SK-N-SH treated with all-trans-retinoic acid at 6 μM for 48 hours (cell line): ENCODE data around the gene TXNL4B.

Source experiments
- ATAC-seq: fragments of 200-7000 bp; cut with Tn5 transposase; 3 replicates; pipeline ENCODE4 v1.9.1; 2020; ENCODE audit warnings: mild to moderate bottlenecking, moderate library complexity
- ARNTL ChIP-seq: fragments of 450-650 bp; formaldehyde crosslinking; IDR thresholded peaks from 2 replicates; pipeline ENCODE4 v1.5.0; 2020; ENCODE audit warnings: low read depth, mild to moderate bottlenecking, moderate library complexity, borderline replicate concordance
- BACH2 ChIP-seq: fragments of 250-450 bp; sonication (Bioruptor Pico); IDR thresholded peaks from 2 replicates; pipeline ENCODE4 v1.9.0; 2021; ENCODE audit warnings: mild to moderate bottlenecking, borderline replicate concordance
- CSDC2 ChIP-seq: fragments of 250-450 bp; sonication (Bioruptor Pico); IDR thresholded peaks from 2 replicates; pipeline ENCODE4 v1.5.0; 2020; ENCODE audit warnings: mild to moderate bottlenecking, moderate library complexity
- ESRRG ChIP-seq: fragments of 250-450 bp; sonication (Bioruptor Pico); IDR thresholded peaks from 2 replicates; pipeline ENCODE4 v1.6.1; 2021; ENCODE audit warnings: mild to moderate bottlenecking
- GLIS3 ChIP-seq: fragments of 250-450 bp; sonication (Bioruptor Pico); IDR thresholded peaks from 2 replicates; pipeline ENCODE4 v1.5.0; 2020; ENCODE audit warnings: mild to moderate bottlenecking, moderate library complexity
- ISL1 ChIP-seq: fragments of 250-450 bp; sonication (Bioruptor Pico); IDR thresholded peaks from 2 replicates; pipeline ENCODE4 v2.1.2; 2022; ENCODE audit warnings: mild to moderate bottlenecking, moderate library complexity
- OSR1 ChIP-seq: fragments of 250-450 bp; sonication (Bioruptor Pico); IDR thresholded peaks from 2 replicates; pipeline ENCODE4 v1.8.0; 2022; ENCODE audit warnings: moderate library complexity, mild to moderate bottlenecking, inconsistent platforms
- PPARA ChIP-seq: fragments of 250-450 bp; sonication (Bioruptor Pico); IDR thresholded peaks from 2 replicates; pipeline ENCODE4 v1.5.0; 2020; ENCODE audit warnings: mild to moderate bottlenecking, borderline replicate concordance
- RARB ChIP-seq: fragments of 250-450 bp; sonication (Bioruptor Pico); IDR thresholded peaks from 2 replicates; pipeline ENCODE4 v1.8.0; 2021; ENCODE audit warnings: mild to moderate bottlenecking, moderate library complexity
- SNAI2 ChIP-seq: fragments of 250-450 bp; sonication (Bioruptor Pico); IDR thresholded peaks from 2 replicates; pipeline ENCODE4 v1.5.0; 2020; ENCODE audit warnings: mild to moderate bottlenecking, moderate library complexity
- TCF4 ChIP-seq: fragments of 250-450 bp; sonication (Bioruptor Pico); IDR thresholded peaks from 2 replicates; pipeline ENCODE4 v1.8.0; 2021; ENCODE audit warnings: mild to moderate bottlenecking, moderate library complexity, borderline replicate concordance
- ZC3H10 ChIP-seq: fragments of 250-450 bp; sonication (Bioruptor Pico); IDR thresholded peaks from 2 replicates; pipeline ENCODE4 v1.5.1; 2021; ENCODE audit warnings: mild to moderate bottlenecking, moderate library complexity
- ZFP3 ChIP-seq: fragments of 250-450 bp; sonication (Bioruptor Pico); IDR thresholded peaks from 2 replicates; pipeline ENCODE4 v1.5.0; 2020; ENCODE audit warnings: mild to moderate bottlenecking, moderate library complexity
- ZNF565 ChIP-seq: fragments of 450-650 bp; formaldehyde crosslinking; conservative IDR thresholded peaks from 2 replicates; pipeline ENCODE4 v1.5.0; 2020; ENCODE audit warnings: low read depth, mild to moderate bottlenecking, moderate library complexity
- ZNF70 ChIP-seq: fragments of 450-650 bp; formaldehyde crosslinking; IDR thresholded peaks from 2 replicates; pipeline ENCODE4 v1.5.0; 2020; ENCODE audit warnings: mild to moderate bottlenecking, moderate library complexity
- ZNF8 ChIP-seq: fragments of 450-650 bp; formaldehyde crosslinking; IDR thresholded peaks from 2 replicates; pipeline ENCODE4 v1.5.0; 2020; ENCODE audit warnings: mild to moderate bottlenecking, moderate library complexity
- TF ChIP-seq, protein P1 (sequence below): fragments of 250-450 bp; sonication (Bioruptor Pico); IDR thresholded peaks from 2 replicates; pipeline ENCODE4 v1.5.0; 2020; ENCODE audit warnings: mild to moderate bottlenecking, moderate library complexity
- TF ChIP-seq, protein P2 (sequence below): fragments of 250-450 bp; sonication (Bioruptor Pico); IDR thresholded peaks from 2 replicates; pipeline ENCODE4 v1.8.0; 2020; ENCODE audit warnings: mild to moderate bottlenecking, moderate library complexity, borderline replicate concordance
- TF ChIP-seq, protein P3 (sequence below): fragments of 250-450 bp; sonication (Bioruptor Pico); IDR thresholded peaks from 2 replicates; pipeline ENCODE4 v1.5.1; 2021; ENCODE audit warnings: mild to moderate bottlenecking, moderate library complexity
- TF ChIP-seq, protein P4 (sequence below): fragments of 250-450 bp; sonication (Bioruptor Pico); IDR thresholded peaks from 2 replicates; pipeline ENCODE4 v1.8.0; 2021; ENCODE audit warnings: low read depth, mild to moderate bottlenecking, moderate library complexity, borderline replicate concordance

Gene TXNL4B

DNA sequence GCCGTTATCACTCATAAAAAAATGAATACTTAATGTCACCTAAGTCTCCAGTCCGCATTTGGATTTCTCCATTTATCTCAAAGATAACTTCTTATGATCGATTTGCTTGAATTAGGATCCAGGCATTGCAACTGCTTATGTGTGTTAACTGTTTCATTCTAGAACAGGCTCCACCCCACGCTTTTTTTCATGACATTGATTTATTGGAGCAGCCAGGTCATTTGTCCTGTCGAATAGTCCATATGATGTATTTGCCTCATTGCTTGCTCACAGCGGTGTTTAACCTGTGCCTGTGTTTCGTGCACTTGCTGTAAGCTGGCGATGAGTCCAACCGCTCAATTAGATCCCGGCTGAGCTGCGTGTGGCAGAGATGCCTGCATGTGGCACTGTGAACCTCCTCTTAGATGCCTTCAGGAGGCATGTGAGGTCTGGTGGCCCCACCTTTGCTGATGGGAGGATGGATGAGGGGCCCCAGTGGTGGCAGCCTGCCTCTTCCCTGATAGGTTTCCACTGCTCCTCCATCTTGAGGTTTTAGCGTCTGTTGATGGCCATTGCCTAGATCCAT lies 16.6 kb upstream of the TXNL4B start (continued):
- TF ChIP-seq BACH2 (CRISPR knock-in tag) (no peak), ZC3H10 (no peak), ZFP3 (no peak), OSR1 (no peak)
- TF ChIP-seq, protein P1, sequence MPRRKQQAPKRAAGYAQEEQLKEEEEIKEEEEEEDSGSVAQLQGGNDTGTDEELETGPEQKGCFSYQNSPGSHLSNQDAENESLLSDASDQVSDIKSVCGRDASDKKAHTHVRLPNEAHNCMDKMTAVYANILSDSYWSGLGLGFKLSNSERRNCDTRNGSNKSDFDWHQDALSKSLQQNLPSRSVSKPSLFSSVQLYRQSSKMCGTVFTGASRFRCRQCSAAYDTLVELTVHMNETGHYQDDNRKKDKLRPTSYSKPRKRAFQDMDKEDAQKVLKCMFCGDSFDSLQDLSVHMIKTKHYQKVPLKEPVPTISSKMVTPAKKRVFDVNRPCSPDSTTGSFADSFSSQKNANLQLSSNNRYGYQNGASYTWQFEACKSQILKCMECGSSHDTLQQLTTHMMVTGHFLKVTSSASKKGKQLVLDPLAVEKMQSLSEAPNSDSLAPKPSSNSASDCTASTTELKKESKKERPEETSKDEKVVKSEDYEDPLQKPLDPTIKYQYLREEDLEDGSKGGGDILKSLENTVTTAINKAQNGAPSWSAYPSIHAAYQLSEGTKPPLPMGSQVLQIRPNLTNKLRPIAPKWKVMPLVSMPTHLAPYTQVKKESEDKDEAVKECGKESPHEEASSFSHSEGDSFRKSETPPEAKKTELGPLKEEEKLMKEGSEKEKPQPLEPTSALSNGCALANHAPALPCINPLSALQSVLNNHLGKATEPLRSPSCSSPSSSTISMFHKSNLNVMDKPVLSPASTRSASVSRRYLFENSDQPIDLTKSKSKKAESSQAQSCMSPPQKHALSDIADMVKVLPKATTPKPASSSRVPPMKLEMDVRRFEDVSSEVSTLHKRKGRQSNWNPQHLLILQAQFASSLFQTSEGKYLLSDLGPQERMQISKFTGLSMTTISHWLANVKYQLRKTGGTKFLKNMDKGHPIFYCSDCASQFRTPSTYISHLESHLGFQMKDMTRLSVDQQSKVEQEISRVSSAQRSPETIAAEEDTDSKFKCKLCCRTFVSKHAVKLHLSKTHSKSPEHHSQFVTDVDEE (CRISPR knock-in tag), result no peak

DNA sequence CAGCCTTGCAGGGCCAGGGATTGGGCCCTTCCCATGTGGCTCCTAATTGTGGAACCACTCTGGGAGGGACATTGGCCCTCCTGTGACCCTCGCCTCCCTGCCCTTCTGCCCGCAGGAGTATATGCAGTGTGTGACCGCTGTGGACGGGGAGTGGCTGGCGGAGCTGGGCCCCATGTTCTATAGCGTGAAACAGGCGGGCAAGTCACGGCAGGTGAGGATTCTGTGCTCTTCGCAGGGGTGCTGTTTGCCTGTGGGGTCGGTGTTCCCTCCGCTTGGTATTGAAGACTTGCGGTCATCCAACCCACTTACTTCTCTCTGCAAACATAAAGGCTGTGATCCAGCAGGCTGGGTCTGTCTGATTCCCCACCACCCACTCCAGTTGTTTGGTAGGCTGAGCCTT lies 15.9 kb upstream of the TXNL4B start:
- ATAC-seq, result no peak
- TF ChIP-seq ZNF565, result no peak
- TF ChIP-seq, protein P2, sequence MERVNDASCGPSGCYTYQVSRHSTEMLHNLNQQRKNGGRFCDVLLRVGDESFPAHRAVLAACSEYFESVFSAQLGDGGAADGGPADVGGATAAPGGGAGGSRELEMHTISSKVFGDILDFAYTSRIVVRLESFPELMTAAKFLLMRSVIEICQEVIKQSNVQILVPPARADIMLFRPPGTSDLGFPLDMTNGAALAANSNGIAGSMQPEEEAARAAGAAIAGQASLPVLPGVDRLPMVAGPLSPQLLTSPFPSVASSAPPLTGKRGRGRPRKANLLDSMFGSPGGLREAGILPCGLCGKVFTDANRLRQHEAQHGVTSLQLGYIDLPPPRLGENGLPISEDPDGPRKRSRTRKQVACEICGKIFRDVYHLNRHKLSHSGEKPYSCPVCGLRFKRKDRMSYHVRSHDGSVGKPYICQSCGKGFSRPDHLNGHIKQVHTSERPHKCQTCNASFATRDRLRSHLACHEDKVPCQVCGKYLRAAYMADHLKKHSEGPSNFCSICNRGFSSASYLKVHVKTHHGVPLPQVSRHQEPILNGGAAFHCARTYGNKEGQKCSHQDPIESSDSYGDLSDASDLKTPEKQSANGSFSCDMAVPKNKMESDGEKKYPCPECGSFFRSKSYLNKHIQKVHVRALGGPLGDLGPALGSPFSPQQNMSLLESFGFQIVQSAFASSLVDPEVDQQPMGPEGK (CRISPR knock-in tag), result no peak
- TF ChIP-seq, all 23 proteins: peak for 0

DNA sequence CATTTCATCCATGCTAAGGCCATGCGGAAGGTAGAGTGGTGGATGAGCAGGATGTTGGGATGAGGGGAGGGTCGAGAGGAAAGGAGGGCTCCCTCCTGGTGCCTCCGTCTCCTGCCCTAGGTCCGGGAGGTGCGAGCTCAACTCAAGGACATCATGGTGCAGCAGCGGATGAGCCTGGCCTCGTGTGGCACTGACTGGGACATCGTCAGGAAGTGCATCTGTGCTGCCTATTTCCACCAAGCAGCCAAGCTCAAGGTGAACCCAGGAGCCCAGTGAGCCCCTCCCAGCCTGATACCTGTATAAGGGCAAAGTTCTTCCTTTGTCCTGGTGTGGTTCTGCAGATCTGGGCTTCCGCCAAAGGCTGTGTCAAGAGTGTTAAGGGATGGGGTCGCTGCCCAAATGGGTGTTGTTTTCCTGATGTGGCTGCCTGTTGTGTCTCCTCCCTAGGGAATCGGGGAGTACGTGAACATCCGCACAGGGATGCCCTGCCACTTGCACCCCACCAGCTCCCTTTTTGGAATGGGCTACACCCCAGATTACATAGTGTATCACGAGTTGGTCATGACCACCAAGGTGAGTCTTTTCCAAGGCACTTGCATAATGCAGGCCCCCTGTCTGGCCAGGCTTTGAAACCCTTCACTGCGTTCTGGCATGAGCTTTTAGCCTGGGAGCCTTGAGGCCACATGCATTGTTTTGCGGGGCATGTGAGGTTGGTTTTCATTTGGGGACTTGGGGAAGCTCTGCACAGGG lies 15.1 kb upstream of the TXNL4B start:
- TF ChIP-seq, protein P3, sequence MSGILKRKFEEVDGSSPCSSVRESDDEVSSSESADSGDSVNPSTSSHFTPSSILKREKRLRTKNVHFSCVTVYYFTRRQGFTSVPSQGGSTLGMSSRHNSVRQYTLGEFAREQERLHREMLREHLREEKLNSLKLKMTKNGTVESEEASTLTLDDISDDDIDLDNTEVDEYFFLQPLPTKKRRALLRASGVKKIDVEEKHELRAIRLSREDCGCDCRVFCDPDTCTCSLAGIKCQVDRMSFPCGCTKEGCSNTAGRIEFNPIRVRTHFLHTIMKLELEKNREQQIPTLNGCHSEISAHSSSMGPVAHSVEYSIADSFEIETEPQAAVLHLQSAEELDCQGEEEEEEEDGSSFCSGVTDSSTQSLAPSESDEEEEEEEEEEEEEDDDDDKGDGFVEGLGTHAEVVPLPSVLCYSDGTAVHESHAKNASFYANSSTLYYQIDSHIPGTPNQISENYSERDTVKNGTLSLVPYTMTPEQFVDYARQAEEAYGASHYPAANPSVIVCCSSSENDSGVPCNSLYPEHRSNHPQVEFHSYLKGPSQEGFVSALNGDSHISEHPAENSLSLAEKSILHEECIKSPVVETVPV (CRISPR knock-in tag), result no peak
- TF ChIP-seq ESRRG (no peak), ZNF70 (CRISPR knock-in tag) (no peak), ZNF565 (no peak), ZNF8 (no peak), ZC3H10 (no peak), RARB (no peak), ISL1 (CRISPR knock-in tag) (no peak), GLIS3 (CRISPR knock-in tag) (no peak), TCF4 (CRISPR knock-in tag) (no peak), SNAI2 (CRISPR knock-in tag) (no peak), ARNTL (CRISPR knock-in tag) (no peak), BACH2 (CRISPR knock-in tag) (no peak), CSDC2 (no peak), PPARA (CRISPR knock-in tag) (no peak)
- TF ChIP-seq, protein P4, sequence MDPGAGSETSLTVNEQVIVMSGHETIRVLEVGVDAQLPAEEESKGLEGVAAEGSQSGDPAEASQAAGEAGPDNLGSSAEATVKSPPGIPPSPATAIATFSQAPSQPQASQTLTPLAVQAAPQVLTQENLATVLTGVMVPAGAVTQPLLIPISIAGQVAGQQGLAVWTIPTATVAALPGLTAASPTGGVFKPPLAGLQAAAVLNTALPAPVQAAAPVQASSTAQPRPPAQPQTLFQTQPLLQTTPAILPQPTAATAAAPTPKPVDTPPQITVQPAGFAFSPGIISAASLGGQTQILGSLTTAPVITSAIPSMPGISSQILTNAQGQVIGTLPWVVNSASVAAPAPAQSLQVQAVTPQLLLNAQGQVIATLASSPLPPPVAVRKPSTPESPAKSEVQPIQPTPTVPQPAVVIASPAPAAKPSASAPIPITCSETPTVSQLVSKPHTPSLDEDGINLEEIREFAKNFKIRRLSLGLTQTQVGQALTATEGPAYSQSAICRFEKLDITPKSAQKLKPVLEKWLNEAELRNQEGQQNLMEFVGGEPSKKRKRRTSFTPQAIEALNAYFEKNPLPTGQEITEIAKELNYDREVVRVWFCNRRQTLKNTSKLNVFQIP (CRISPR knock-in tag), result no peak
- TF ChIP-seq, protein P2 (CRISPR knock-in tag), result no peak
- TF ChIP-seq, all 23 proteins: peak for 0
- no peak for ATAC-seq
